ENCODE results near the gene LRRC74B. TPM values are rescaled to one million over a fixed set of nuclear protein-coding genes. Genes with fewer than 3 reads are reported as not detected.

The LRRC74B gene
- total and polyA plus RNA-seq, 4 donors = 0.97 to 9.0 (median 2.3) TPM

DNA sequence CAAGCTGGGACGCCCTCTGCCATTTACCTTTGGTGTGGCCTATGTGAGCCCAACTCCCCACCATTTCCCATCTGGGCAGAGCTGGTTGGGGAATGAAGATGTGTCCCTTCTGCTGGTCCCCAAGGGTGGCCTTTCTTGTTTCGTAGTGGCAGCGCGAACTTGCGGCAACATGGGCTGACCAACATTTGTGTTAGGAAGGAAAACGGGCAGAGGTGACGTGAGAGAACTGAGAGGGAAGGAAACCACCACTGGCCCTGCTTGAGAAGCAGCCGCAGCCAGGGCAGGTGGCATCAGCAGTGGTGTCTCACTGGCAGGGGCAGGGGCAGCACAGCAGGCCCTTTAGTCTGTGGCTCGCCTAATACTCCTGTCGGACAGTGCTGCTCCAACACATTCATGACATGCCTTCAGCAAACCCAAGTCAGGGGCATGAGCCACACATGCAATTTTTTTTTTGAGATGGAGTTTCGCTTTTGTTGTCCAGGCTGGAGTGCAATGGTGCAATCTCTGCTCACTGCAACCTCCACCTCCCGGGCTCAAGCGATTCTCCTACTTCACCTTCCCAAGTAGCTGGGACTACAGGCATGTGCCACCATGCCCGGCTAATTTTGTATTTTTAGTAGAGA, 29.9 kb downstream of the LRRC74B start:
- H3K4me3 ChIP-seq = no peak overlapping the region
- ATAC-seq (ENCODE audit: insufficient read depth, low FRiP score) (no peak), DNase-seq (no peak)
- no peaks in the 10 kb centered on the region for H3K27me3 ChIP-seq (ENCODE audit: control insufficient read depth in 3 of 3, insufficient read depth in 3 of 3, low read length in 2 of 3)
- H3K9ac ChIP-seq (ENCODE audit: insufficient read depth in 1 of 2, low read length in 2 of 2) = no peak overlapping the region
- WGBS, 2 donors = 85 to 90% methylated on average over 14 of the region's 14 CpGs
- TF ChIP-seq, protein P1, sequence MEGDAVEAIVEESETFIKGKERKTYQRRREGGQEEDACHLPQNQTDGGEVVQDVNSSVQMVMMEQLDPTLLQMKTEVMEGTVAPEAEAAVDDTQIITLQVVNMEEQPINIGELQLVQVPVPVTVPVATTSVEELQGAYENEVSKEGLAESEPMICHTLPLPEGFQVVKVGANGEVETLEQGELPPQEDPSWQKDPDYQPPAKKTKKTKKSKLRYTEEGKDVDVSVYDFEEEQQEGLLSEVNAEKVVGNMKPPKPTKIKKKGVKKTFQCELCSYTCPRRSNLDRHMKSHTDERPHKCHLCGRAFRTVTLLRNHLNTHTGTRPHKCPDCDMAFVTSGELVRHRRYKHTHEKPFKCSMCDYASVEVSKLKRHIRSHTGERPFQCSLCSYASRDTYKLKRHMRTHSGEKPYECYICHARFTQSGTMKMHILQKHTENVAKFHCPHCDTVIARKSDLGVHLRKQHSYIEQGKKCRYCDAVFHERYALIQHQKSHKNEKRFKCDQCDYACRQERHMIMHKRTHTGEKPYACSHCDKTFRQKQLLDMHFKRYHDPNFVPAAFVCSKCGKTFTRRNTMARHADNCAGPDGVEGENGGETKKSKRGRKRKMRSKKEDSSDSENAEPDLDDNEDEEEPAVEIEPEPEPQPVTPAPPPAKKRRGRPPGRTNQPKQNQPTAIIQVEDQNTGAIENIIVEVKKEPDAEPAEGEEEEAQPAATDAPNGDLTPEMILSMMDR (IDR thresholded peaks at IDR 0.05; ENCODE audit: control extremely low read depth, extremely low read depth) = no peak
- no peak overlapping the region for H3K27ac ChIP-seq (ENCODE audit: low read depth in 1 of 2, low read length in 1 of 2)
- H3K4me1 ChIP-seq (ENCODE audit: control insufficient read depth in 5 of 5, insufficient read depth in 5 of 5, low read length in 5 of 5) = no peaks in the 10 kb centered on the region
- H3K9me3 ChIP-seq (ENCODE audit: control insufficient read depth in 4 of 4, insufficient read depth in 3 of 4, low read length in 3 of 4) = no peaks in the 10 kb centered on the region
- H3K36me3 ChIP-seq (ENCODE audit: control insufficient read depth in 4 of 4, insufficient read depth in 4 of 4, low read length in 4 of 4) = no peaks in the 10 kb centered on the region

DNA sequence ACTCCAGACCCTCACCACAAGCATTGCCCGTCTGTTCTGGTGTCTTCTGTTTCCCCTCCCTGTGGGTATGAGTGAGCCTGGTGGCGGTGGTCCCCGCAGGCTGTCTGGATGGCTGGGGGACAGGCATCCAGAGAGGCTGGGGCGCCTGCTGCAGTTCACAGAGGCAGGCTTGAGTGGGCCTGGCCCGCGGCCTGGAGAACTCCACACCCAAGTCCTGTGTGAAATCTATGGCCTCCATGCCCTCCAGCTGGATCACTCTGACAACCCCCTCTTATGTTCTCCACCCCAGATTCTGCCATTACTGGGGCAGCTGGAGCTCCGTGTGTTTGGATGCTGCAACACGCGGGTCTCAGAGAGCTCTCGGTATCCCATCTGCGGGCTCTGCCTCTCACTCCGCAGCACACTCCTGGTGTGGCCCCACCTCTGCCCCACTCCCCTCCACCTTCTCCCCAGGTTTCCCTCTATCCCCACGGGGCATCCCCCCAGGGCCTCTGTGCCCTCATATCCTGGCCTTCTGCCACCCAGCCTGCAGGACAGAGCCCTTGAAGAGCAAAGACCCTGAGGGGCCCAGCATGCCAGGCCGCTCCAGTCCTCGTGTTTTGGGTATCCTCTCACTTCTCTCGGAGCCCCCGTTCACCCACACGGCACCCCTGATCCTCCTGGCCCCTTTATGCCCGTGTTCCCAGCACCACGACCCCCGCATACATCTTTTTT, 31.3 kb downstream of the LRRC74B start:
- WGBS, 2 donors = 82 to 91% methylated on average over 20 to 21 of the region's 21 CpGs
- Histone ChIP-seq H3K27ac (ENCODE audit: low read depth in 1 of 2, low read length in 1 of 2) (no peak overlapping the region), H3K36me3 (ENCODE audit: control insufficient read depth in 4 of 4, insufficient read depth in 4 of 4, low read length in 4 of 4) (no peaks in the 10 kb centered on the region), H3K27me3 (ENCODE audit: control insufficient read depth in 3 of 3, insufficient read depth in 3 of 3, low read length in 2 of 3) (no peaks in the 10 kb centered on the region), H3K4me3 (no peak overlapping the region), H3K4me1 (ENCODE audit: control insufficient read depth in 5 of 5, insufficient read depth in 5 of 5, low read length in 5 of 5) (no peaks in the 10 kb centered on the region), H3K9ac (ENCODE audit: insufficient read depth in 1 of 2, low read length in 2 of 2) (no peak overlapping the region), H3K9me3 (ENCODE audit: control insufficient read depth in 4 of 4, insufficient read depth in 3 of 4, low read length in 3 of 4) (no peaks in the 10 kb centered on the region)
- ATAC-seq (ENCODE audit: insufficient read depth, low FRiP score) = no peak
- TF ChIP-seq, protein P1 (IDR thresholded peaks at IDR 0.05; ENCODE audit: control extremely low read depth, extremely low read depth) = no peak
- DNase-seq = no peak

GRCh38 chr22:21077884-21078508, 32.2 kb downstream of the LRRC74B start:
- Histone ChIP-seq H3K27ac (ENCODE audit: low read depth in 1 of 2, low read length in 1 of 2) (no peak overlapping the region), H3K4me3 (no peak overlapping the region), H3K4me1 (ENCODE audit: control insufficient read depth in 5 of 5, insufficient read depth in 5 of 5, low read length in 5 of 5) (no peaks in the 10 kb centered on the region), H3K27me3 (ENCODE audit: control insufficient read depth in 3 of 3, insufficient read depth in 3 of 3, low read length in 2 of 3) (no peaks in the 10 kb centered on the region), H3K36me3 (ENCODE audit: control insufficient read depth in 4 of 4, insufficient read depth in 4 of 4, low read length in 4 of 4) (no peaks in the 10 kb centered on the region), H3K9me3 (ENCODE audit: control insufficient read depth in 4 of 4, insufficient read depth in 3 of 4, low read length in 3 of 4) (no peaks in the 10 kb centered on the region), H3K9ac (ENCODE audit: insufficient read depth in 1 of 2, low read length in 2 of 2) (no peak overlapping the region)
- 74 to 89% methylated on average over 16 of the region's 16 CpGs for WGBS, 2 donors
- DNase-seq = no peak
- TF ChIP-seq, protein P1 (IDR thresholded peaks at IDR 0.05; ENCODE audit: control extremely low read depth, extremely low read depth) = no peak
- ATAC-seq (ENCODE audit: insufficient read depth, low FRiP score) = no peak
